Retina (tissue), 1 donor: Measurements from ENCODE around the gene SLC7A6.
"Not testable (repeated sequence)": the region's sequence is repeated elsewhere in the genome, so short reads cannot be mapped to it uniquely, and the experiment has no call there.

ENCODE experiments used
- DNase-seq: peaks from one replicate; pipeline ENCODE4 v3.0.0-alpha.2; 2016

Gene SLC7A6

GRCh38 chr16:68285683-68286082, 21.4 kb downstream of the SLC7A6 start:
- no peak for DNase-seq

GRCh38 chr16:68286153-68287074, 22.1 kb downstream of the SLC7A6 start:
- DNase-seq, result no peak

- no peak for DNase-seq
These were observed 23.2 kb downstream of the SLC7A6 start for GRCh38 chr16:68287276-68288251.

GRCh38 chr16:68288252-68288650, 23.9 kb downstream of the SLC7A6 start:
- no peak for DNase-seq

- DNase-seq, result not testable (repeated sequence)
These were observed 24.5 kb downstream of the SLC7A6 start for GRCh38 chr16:68288796-68289195.

- DNase-seq, result no peak
These were observed 24.9 kb downstream of the SLC7A6 start for GRCh38 chr16:68289202-68289601.

GRCh38 chr16:68289621-68290329, 25.4 kb downstream of the SLC7A6 start:
- no peak for DNase-seq

- no peak for DNase-seq
These were observed 26.1 kb downstream of the SLC7A6 start for GRCh38 chr16:68290450-68290849.

- DNase-seq, result no peak
These were observed 26.9 kb downstream of the SLC7A6 start for GRCh38 chr16:68291227-68291626.

GRCh38 chr16:68292425-68292824, 28.1 kb downstream of the SLC7A6 start:
- DNase-seq, result no peak

- DNase-seq, result no peak
These were observed 32.0 kb downstream of the SLC7A6 start for GRCh38 chr16:68296291-68296690.

- no peak for DNase-seq
These were observed 32.4 kb downstream of the SLC7A6 start for GRCh38 chr16:68296693-68297092.

GRCh38 chr16:68297908-68298307, 33.6 kb downstream of the SLC7A6 start:
- DNase-seq, result no peak

- no peak for DNase-seq
These were observed 34.0 kb downstream of the SLC7A6 start for GRCh38 chr16:68298312-68298711.

GRCh38 chr16:68298907-68299561, 34.7 kb downstream of the SLC7A6 start:
- DNase-seq, result no peak

GRCh38 chr16:68299571-68300453, 35.5 kb downstream of the SLC7A6 start:
- no peak for DNase-seq

GRCh38 chr16:68300734-68301459, 36.6 kb downstream of the SLC7A6 start:
- DNase-seq, result no peak

- DNase-seq, result no peak
These were observed 42.3 kb downstream of the SLC7A6 start for GRCh38 chr16:68306633-68307032.

GRCh38 chr16:68309799-68310198, 45.5 kb downstream of the SLC7A6 start:
- DNase-seq, result no peak

- DNase-seq, result no peak
These were observed 46.1 kb downstream of the SLC7A6 start for GRCh38 chr16:68310437-68310773.
